OCI-LY3 (cell line): ENCODE results near the gene S100A7.
"Not testable (repeated sequence)": the region's sequence is repeated elsewhere in the genome, so short reads cannot be mapped to it uniquely, and the experiment has no call there.

ENCODE experiments used
- H2AFZ ChIP-seq: fragments of 200-600, 300-600 bp; shearing (Covaris generic); 2 replicates; pipeline ENCODE4 v1.6.0; 2014; ENCODE audit warnings: antibody characterized with exemption, low read depth, low read length
- H3K27ac ChIP-seq: fragments of 200-600, 300-600 bp; sonication (generic); 2 replicates; pipeline ENCODE4 v1.5.1; 2014; ENCODE audit warnings: mild to moderate bottlenecking, low read length, moderate library complexity, mixed read lengths
- H3K27me3 ChIP-seq: fragments of 200-600, 300-600 bp; sonication (generic); 2 replicates; pipeline ENCODE4 v1.6.1; 2014; ENCODE audit warnings: low read depth, low read length, mixed read lengths
- H3K36me3 ChIP-seq: fragments of 200-600, 300-600 bp; sonication (generic); replicated peaks from 2 replicates; pipeline ENCODE3; 2014; ENCODE audit warnings: low read depth, low read length, mixed read lengths
- H3K4me1 ChIP-seq: fragments of 300-600, 200-600 bp; sonication (generic); 2 replicates; pipeline ENCODE4 v1.6.1; 2014; ENCODE audit warnings: low read length, mixed read lengths
- H3K4me2 ChIP-seq: fragments of 200-600, 300-600 bp; sonication (generic); 2 replicates; pipeline ENCODE4 v1.6.1; 2014; ENCODE audit warnings: low read length, mixed read lengths
- H3K4me3 ChIP-seq: fragments of 300-600, 200-600 bp; sonication (generic); 2 replicates; pipeline ENCODE4 v1.5.1; 2014; ENCODE audit warnings: antibody characterized with exemption, mild to moderate bottlenecking, low read length, moderate library complexity
- H3K79me2 ChIP-seq: fragments of 300-600, 200-600 bp; shearing (Covaris generic); 2 replicates; pipeline ENCODE4 v1.6.1; 2014; ENCODE audit warnings: mild to moderate bottlenecking, low read length, mixed read lengths
- H3K9ac ChIP-seq: fragments of 300-600, 200-600 bp; shearing (Covaris generic); 2 replicates; pipeline ENCODE4 v1.6.0; 2014; ENCODE audit warnings: mild to moderate bottlenecking, low read length, moderate library complexity
- H3K9me3 ChIP-seq: fragments of 200-600, 300-600 bp; shearing (Covaris generic); 2 replicates; pipeline ENCODE4 v1.6.1; 2014; ENCODE audit warnings: low read length, mixed read lengths; ENCODE audit not compliant: insufficient read depth
- H4K20me1 ChIP-seq: fragments of 200-600, 300-600 bp; sonication (generic); 2 replicates; pipeline ENCODE4 v1.6.1; 2016; ENCODE audit warnings: low read length, mixed read lengths; ENCODE audit not compliant: insufficient read depth
- EZH2phosphoT487 ChIP-seq: fragments of 200-600 bp; shearing (Covaris generic); IDR thresholded peaks from 2 replicates; pipeline ENCODE4 v1.6.1; 2018; ENCODE audit warnings: antibody characterized with exemption, mixed run types, low read depth
- TF ChIP-seq, protein P1 (sequence below): fragments of 200-600, 300-600 bp; sonication (generic); IDR thresholded peaks from 2 replicates; pipeline ENCODE4 v1.5.1; 2014; ENCODE audit warnings: antibody characterized with exemption, low read length, low read depth

S100A7 gene

DNA sequence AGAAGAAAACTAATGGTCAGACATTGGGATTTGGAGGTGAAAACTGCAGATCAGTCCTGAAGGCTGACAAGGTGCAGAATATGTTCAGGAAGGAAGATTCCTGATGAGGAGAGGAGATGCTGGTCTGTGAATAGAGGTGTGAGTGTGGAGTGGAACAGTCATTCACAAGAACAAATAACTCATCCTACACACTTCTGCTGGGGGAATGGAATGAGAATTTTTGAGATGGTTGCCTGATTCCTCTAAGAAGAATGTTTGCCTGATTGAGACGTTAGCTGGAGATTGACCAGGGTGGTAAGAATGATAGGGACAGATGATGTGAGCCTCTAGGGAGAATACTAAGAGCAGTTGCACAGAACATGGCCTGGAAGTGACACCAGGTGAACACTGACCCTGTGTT is 4.1 kb downstream of the S100A7 start:
- no peak overlapping the region for H3K27ac ChIP-seq
- no peak overlapping the region for H2AFZ ChIP-seq
- no peaks in the 10 kb centered on the region for H3K9me3 ChIP-seq
- no peaks in the 10 kb centered on the region for H3K36me3 ChIP-seq
- no peak for TF ChIP-seq EZH2phosphoT487
- TF ChIP-seq, protein P1, sequence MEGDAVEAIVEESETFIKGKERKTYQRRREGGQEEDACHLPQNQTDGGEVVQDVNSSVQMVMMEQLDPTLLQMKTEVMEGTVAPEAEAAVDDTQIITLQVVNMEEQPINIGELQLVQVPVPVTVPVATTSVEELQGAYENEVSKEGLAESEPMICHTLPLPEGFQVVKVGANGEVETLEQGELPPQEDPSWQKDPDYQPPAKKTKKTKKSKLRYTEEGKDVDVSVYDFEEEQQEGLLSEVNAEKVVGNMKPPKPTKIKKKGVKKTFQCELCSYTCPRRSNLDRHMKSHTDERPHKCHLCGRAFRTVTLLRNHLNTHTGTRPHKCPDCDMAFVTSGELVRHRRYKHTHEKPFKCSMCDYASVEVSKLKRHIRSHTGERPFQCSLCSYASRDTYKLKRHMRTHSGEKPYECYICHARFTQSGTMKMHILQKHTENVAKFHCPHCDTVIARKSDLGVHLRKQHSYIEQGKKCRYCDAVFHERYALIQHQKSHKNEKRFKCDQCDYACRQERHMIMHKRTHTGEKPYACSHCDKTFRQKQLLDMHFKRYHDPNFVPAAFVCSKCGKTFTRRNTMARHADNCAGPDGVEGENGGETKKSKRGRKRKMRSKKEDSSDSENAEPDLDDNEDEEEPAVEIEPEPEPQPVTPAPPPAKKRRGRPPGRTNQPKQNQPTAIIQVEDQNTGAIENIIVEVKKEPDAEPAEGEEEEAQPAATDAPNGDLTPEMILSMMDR: no peak
- no peak overlapping the region for H3K9ac ChIP-seq
- H3K4me1 ChIP-seq: no peaks in the 10 kb centered on the region
- H3K4me2 ChIP-seq: no peak overlapping the region
- H3K4me3 ChIP-seq: no peak overlapping the region
- H3K27me3 ChIP-seq: peaks cover 46% of the 10 kb centered on the region
- H4K20me1 ChIP-seq: 0 out of 2 replicates have a peak, but pooled peaks cover 5% of the 10 kb centered on the region
- H3K79me2 ChIP-seq: no peaks in the 10 kb centered on the region

DNA sequence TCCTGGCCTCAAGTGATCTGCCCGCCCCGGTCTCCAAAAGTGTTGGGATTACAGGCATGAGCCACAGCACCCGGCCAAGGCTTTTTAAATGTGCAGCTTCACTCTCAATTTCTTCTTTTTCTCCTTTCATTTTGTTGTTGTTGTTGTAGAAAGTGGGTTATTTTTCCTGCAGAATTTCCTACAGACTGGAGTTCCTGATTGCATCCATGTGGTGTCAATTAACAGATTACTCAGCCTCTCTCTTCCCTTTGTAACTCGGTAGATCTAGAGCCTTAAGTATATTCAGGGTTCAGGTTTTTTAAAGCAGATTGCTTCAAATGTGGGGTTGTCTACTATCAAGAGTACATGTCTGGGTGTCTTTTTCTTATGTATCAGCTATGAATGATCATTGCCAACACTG is 11.6 kb downstream of the S100A7 start:
- not testable (repeated sequence) for H3K27ac ChIP-seq, H4K20me1 ChIP-seq, H3K4me1 ChIP-seq, H3K4me2 ChIP-seq, H3K9ac ChIP-seq, H3K79me2 ChIP-seq, H2AFZ ChIP-seq, H3K4me3 ChIP-seq, H3K36me3 ChIP-seq, H3K9me3 ChIP-seq
- H3K27me3 ChIP-seq: peaks cover 49% of the 10 kb centered on the region

DNA sequence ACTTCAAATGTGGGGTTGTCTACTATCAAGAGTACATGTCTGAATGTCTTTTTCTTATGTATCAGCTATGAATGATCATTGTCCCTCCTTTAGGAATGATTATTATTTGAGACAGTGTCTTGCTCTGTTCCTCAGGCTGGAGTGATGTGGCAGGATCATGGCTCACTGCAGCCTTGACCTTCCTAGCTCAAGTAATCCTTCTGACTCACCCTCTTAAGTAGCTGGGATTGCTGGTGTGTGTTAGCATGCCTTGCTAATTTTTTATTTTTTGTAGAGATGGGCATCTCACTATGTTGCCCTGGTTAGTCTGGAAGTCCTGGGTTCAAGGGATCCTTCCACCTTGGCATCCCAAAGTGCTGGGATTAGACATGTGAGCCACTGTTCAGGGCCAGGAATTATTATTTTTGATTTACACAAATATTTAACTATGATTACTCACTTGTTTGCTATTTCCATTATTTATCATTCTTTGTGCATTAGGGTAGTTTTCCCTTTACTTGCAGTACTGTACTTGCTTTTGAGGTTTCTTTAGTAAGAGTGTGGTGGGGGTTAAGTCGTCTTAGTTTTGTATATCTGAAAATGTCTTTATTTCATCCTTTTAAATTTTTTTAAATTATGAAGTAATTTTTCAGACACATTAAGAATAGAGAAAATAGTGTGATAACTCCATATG is 12.8 kb downstream of the S100A7 start:
- H2AFZ ChIP-seq: no peak overlapping the region
- no peaks in the 10 kb centered on the region for H3K36me3 ChIP-seq
- no peaks in the 10 kb centered on the region for H3K79me2 ChIP-seq
- H3K4me3 ChIP-seq: no peak overlapping the region
- H3K27ac ChIP-seq: no peak overlapping the region
- no peak overlapping the region for H3K9ac ChIP-seq
- 0 out of 2 replicates have a peak, but pooled peaks cover 2% of the 10 kb centered on the region for H4K20me1 ChIP-seq
- peaks cover 54% of the 10 kb centered on the region for H3K27me3 ChIP-seq
- TF ChIP-seq, protein P1: no peak
- no peaks in the 10 kb centered on the region for H3K9me3 ChIP-seq
- no peak overlapping the region for H3K4me2 ChIP-seq
- no peaks in the 10 kb centered on the region for H3K4me1 ChIP-seq

GRCh38 chr1:153444078-153444477 is 16.4 kb downstream of the S100A7 start:
- peaks cover 54% of the 10 kb centered on the region for H3K27me3 ChIP-seq
- H3K4me2 ChIP-seq: no peak overlapping the region
- no peaks in the 10 kb centered on the region for H3K36me3 ChIP-seq
- H4K20me1 ChIP-seq: 0 out of 2 replicates have a peak, but pooled peaks cover 2% of the 10 kb centered on the region
- TF ChIP-seq, protein P1: no peak
- no peak for TF ChIP-seq EZH2phosphoT487
- no peak overlapping the region for H3K4me3 ChIP-seq
- no peak overlapping the region for H3K9ac ChIP-seq
- H3K4me1 ChIP-seq: no peaks in the 10 kb centered on the region
- H3K9me3 ChIP-seq: no peaks in the 10 kb centered on the region
- H3K79me2 ChIP-seq: no peaks in the 10 kb centered on the region
- H2AFZ ChIP-seq: no peak overlapping the region
- no peak overlapping the region for H3K27ac ChIP-seq
